Heart left ventricle (tissue), 13 donors: ENCODE measurements around the gene ANGPTL8.

ENCODE experiments used
- POLR2A ChIP-seq, 2 donors: fragments of 450-650 bp; IDR thresholded peaks; one replicate each; pipeline ENCODE4 v1.6.1; 2017; ENCODE audit warnings: antibody characterized with exemption in 2 of 2, mild to moderate bottlenecking in 2 of 2, moderate library complexity in 2 of 2
- TF ChIP-seq, protein P1 (sequence below), 12 donors: fragments of 200-600 bp; sonication (generic) in 4 of 12; IDR thresholded peaks; one replicate each; pipeline versions ENCODE4 v1.5.0 to v1.8.0; 2018 to 2022; ENCODE audit warnings: antibody characterized with exemption in 12 of 12, mild to moderate bottlenecking in 5 of 12
- donor health status: ischemic (EF 13 %, LVEDD 7.1; RV severe dilation, severe dysfunction).
- donor health status: DM: no; HTN: yes; CAD: no.
- donor health status: DM: no; HTN: no; CAD: no.
- donor health status: ischemic (EF 25% LVEDD 6.9; RV normal size, moderate dysfunction).
- donor health status: ischemic (EF 25% LVEDD 5.7; RV mildly dilated, moderate dysfunction).
- donor health status: ischemic (EF 35%, LVEDD 5.7; RV mildly dilated, moderate dysfunction).
- donor health status: nonischemic (EF 11% LVEDD 7.7; RV severe dilation, severe dysfunction).
- donor health status: DM: yes; HTN: yes; CAD: no.
- donor health status: PGD.
- donor health status: ischemic (EF 29% LVEDD 5.4; RV normal size, mild dysfunction).
- donor health status: nonischemic (EF 23%, LVEDD 6.1; RV moderate dilation, normal function).

DNA sequence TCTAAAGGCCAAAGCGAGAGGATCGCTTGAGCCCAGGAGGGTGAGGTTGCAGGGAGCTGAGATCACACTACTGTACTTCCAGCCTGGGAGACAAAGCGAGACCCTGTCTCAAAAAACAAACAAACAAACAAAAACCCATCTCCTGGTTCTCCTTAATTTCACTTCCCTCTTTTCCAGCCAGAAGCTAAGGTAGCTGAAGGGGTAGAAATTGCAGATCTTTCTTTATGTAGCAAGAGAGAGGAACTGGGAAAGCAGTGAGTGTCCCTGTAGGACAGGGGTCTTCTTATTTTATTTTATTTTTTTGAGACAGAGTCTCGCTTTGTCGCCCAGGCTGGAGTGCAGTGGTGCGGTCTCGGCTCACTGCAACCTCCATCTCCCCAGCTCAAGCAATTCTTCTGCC is 52.0 kb downstream of the ANGPTL8 start:
- TF ChIP-seq POLR2A (IDR thresholded peaks at IDR 0.05): no peak
- TF ChIP-seq, protein P1, sequence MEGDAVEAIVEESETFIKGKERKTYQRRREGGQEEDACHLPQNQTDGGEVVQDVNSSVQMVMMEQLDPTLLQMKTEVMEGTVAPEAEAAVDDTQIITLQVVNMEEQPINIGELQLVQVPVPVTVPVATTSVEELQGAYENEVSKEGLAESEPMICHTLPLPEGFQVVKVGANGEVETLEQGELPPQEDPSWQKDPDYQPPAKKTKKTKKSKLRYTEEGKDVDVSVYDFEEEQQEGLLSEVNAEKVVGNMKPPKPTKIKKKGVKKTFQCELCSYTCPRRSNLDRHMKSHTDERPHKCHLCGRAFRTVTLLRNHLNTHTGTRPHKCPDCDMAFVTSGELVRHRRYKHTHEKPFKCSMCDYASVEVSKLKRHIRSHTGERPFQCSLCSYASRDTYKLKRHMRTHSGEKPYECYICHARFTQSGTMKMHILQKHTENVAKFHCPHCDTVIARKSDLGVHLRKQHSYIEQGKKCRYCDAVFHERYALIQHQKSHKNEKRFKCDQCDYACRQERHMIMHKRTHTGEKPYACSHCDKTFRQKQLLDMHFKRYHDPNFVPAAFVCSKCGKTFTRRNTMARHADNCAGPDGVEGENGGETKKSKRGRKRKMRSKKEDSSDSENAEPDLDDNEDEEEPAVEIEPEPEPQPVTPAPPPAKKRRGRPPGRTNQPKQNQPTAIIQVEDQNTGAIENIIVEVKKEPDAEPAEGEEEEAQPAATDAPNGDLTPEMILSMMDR (IDR thresholded peaks at IDR 0.05): no peak
